Nephron progenitor cell (in vitro differentiated cells): ENCODE results near the gene FOXC2.

Experiments
- DNase-seq: peaks from one replicate; pipeline ENCODE4 v3.0.0; 2021
- H3K27ac Mint-ChIP-seq: 2 replicates; pipeline ENCODE4 v1.8.0; 2021; ENCODE audit warnings: mild to moderate bottlenecking, moderate library complexity, mixed read lengths
- H3K27me3 Mint-ChIP-seq: 2 replicates; pipeline ENCODE4 v1.8.0; 2021; ENCODE audit warnings: mild to moderate bottlenecking, low read depth, mixed read lengths; ENCODE audit not compliant: poor library complexity
- H3K36me3 Mint-ChIP-seq: 2 replicates; pipeline ENCODE4 v1.8.0; 2021; ENCODE audit warnings: low read depth, mixed read lengths
- H3K4me1 Mint-ChIP-seq: 2 replicates; pipeline ENCODE4 v1.8.0; 2021; ENCODE audit warnings: mixed read lengths
- H3K4me3 Mint-ChIP-seq: 2 replicates; pipeline ENCODE4 v1.8.0; 2021; ENCODE audit warnings: mild to moderate bottlenecking, moderate library complexity, mixed read lengths
- H3K9me3 Mint-ChIP-seq: 2 replicates; pipeline ENCODE4 v1.8.0; 2021; ENCODE audit warnings: mild to moderate bottlenecking, moderate library complexity, mixed read lengths
- CTCF ChIP-seq: fragments of 200-600 bp; sonication (generic); IDR thresholded peaks from 2 replicates; pipeline ENCODE4 v1.5.0; 2021; ENCODE audit warnings: antibody characterized with exemption

FOXC2 gene

GRCh38 chr16:86618431-86619238 is 52.0 kb downstream of the FOXC2 start:
- no peak overlapping the region for H3K4me3 Mint-ChIP-seq
- no peak for DNase-seq
- peaks cover 29% of the 10 kb centered on the region for H3K4me1 Mint-ChIP-seq
- H3K27me3 Mint-ChIP-seq: peaks cover 20% of the 10 kb centered on the region
- no peak overlapping the region for H3K27ac Mint-ChIP-seq
- TF ChIP-seq CTCF: no peak
- no peaks in the 10 kb centered on the region for H3K9me3 Mint-ChIP-seq
- H3K36me3 Mint-ChIP-seq: no peaks in the 10 kb centered on the region
